Endothelial cell of umbilical vein (primary cell): ENCODE results near the gene WSB2.

ENCODE experiments used
- EZH2 ChIP-seq: IDR thresholded peaks from 2 replicates; pipeline ENCODE4 v1.6.1; 2012; ENCODE audit warnings: borderline replicate concordance, low read depth, mild to moderate bottlenecking, moderate library complexity, low read length, inconsistent platforms; ENCODE audit not compliant: severe bottlenecking
- FOS ChIP-seq: IDR thresholded peaks from 2 replicates; pipeline ENCODE4 v1.6.1; 2011; ENCODE audit warnings: mild to moderate bottlenecking, low read length, moderate library complexity, borderline replicate concordance; ENCODE audit not compliant: insufficient read depth
- GATA2 ChIP-seq: IDR thresholded peaks from 2 replicates; pipeline ENCODE4 v1.7.0; 2011; ENCODE audit warnings: low read depth, mild to moderate bottlenecking, moderate library complexity, mixed read lengths, low read length; ENCODE audit not compliant: insufficient read length, insufficient read depth
- JUN ChIP-seq: IDR thresholded peaks from 2 replicates; pipeline ENCODE4 v1.6.1; 2011; ENCODE audit warnings: borderline replicate concordance, low read depth; ENCODE audit not compliant: insufficient read length, insufficient read depth
- MYC ChIP-seq: IDR thresholded peaks from one replicate; pipeline ENCODE4 v1.6.1; 2011; ENCODE audit warnings: mild to moderate bottlenecking, low read depth, low read length
- POLR2A ChIP-seq: IDR thresholded peaks from 2 replicates; pipeline ENCODE4 v1.6.1; 2012; ENCODE audit warnings: low read depth, mild to moderate bottlenecking, control low read depth, low read length
- POLR2AphosphoS5 ChIP-seq: IDR thresholded peaks from 2 replicates; pipeline ENCODE4 v1.6.1; 2012; ENCODE audit warnings: low read depth, mild to moderate bottlenecking, control low read depth, low read length, moderate library complexity; ENCODE audit not compliant: insufficient read depth
- TF ChIP-seq, protein P1 (sequence below), 2 donors: IDR thresholded peaks; 1 replicate in 1 of 2; 2 replicates in 1 of 2; pipeline ENCODE4 v1.5.1; 2011; ENCODE audit warnings: low read length in 2 of 2, mild to moderate bottlenecking in 2 of 2, moderate library complexity in 2 of 2, control low read depth in 1 of 2, inconsistent platforms in 1 of 2, low read depth in 1 of 2; ENCODE audit not compliant: insufficient read depth in 1 of 2; ENCODE audit errors: extremely low read depth in 1 of 2
- TF ChIP-seq, protein P2 (sequence below): IDR thresholded peaks from 2 replicates; pipeline ENCODE4 v1.6.1; 2011; ENCODE audit not compliant: insufficient read depth, insufficient read length

- TF ChIP-seq, protein P1, sequence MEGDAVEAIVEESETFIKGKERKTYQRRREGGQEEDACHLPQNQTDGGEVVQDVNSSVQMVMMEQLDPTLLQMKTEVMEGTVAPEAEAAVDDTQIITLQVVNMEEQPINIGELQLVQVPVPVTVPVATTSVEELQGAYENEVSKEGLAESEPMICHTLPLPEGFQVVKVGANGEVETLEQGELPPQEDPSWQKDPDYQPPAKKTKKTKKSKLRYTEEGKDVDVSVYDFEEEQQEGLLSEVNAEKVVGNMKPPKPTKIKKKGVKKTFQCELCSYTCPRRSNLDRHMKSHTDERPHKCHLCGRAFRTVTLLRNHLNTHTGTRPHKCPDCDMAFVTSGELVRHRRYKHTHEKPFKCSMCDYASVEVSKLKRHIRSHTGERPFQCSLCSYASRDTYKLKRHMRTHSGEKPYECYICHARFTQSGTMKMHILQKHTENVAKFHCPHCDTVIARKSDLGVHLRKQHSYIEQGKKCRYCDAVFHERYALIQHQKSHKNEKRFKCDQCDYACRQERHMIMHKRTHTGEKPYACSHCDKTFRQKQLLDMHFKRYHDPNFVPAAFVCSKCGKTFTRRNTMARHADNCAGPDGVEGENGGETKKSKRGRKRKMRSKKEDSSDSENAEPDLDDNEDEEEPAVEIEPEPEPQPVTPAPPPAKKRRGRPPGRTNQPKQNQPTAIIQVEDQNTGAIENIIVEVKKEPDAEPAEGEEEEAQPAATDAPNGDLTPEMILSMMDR (IDR thresholded peaks at IDR 0.05; ENCODE audit: extremely low read depth in 1 of 2, insufficient read depth in 1 of 2, low read depth in 1 of 2, low read length in 2 of 2), result no peak
- TF ChIP-seq EZH2 (no peak), POLR2A (no peak), POLR2AphosphoS5 (no peak), JUN (no peak), GATA2 (no peak), MYC (no peak), FOS (no peak)
- TF ChIP-seq, protein P2, sequence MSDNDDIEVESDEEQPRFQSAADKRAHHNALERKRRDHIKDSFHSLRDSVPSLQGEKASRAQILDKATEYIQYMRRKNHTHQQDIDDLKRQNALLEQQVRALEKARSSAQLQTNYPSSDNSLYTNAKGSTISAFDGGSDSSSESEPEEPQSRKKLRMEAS, result no peak
These were observed 42.2 kb upstream of the WSB2 start for GRCh38 chr12:118103201-118103600.
